GM18861 (cell line): ENCODE results near the gene CTDSPL.

Experiments
- ATAC-seq: cut with Tn5 transposase; IDR thresholded peaks from one replicate; pipeline ENCODE4 v1.9.1; 2021; ENCODE audit not compliant: unreplicated experiment

Gene CTDSPL

DNA sequence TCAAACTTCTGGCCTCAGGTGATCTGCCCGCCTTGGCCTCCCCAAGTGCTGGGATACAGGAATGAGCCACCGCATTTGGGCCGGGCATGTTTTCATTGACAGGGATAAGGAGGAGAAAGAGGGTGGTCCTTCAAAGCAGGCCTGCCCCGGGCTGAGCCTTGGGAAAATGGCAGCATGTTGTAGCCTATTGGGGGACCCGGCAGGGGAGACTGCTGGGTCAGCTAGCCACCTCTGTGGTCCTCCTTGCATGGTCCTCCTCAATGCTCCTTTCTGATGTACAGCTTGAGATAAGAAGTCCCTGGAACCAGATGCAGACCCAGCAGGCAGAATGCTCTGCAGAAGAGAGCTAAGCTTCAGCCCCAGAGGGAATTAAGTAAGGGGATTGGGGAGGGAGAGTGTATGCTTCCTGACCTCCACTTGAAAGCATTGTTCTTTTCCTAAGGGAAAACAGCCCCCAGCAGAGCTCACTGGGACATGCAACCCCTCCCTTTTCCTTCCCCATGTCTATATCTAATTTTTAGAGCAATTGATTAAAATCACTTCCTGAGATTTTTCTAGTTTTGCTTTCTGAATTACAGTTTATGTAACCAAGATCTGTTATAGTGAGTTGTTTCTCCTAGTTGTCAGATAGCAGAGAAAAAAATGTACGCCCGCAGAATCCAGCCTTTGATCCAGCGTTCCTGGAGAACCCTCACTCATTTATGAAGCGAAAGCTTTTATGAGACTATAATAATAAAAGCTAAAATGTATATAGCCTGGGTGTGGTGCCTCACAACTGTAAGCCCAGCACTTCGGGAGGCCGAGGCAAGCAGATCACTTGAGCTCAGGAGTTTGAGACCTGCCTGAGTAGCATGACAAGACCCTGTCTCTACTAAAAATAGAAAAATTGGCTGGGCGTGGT lies 80.2 kb downstream of the CTDSPL start:
- ATAC-seq, result no peak

DNA sequence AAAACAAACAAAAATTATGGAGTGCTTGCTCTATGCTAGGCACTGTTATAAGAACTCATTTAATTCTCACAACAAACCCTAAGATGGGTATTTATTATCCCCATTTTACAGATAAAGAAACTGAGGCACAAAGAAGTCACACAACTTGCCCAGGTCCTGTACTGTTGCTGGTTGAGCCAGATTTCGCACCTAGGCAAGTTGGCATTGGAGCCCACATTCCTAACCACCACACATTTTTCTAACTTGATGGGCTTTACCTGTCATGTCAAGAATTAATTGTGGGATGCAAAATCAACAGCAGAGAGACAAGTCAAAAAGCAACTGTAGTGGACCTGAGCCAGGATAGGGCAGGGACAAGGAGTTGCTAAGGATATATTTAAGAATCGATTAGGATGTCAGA lies 81.0 kb downstream of the CTDSPL start:
- ATAC-seq, result no peak

DNA sequence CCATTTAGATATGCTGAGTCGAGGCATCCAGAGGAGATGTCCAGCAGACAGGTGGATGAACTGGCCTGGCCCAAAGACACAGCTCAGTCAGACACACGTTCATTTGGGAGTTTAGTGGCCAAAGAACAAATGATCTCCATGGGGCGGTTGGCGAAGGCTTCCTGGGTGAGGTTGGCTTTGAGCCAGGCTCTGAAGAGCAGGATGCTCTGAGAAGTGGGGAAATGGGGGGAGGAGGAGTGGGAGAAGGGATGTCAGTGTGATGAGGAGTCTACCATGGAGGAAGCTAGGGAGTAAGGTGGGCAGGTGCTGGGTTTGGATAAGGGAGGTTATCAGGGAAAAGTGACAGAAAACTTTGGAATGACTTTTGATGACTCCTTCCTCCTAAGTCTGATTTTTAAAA lies 81.4 kb downstream of the CTDSPL start:
- no peak for ATAC-seq

DNA sequence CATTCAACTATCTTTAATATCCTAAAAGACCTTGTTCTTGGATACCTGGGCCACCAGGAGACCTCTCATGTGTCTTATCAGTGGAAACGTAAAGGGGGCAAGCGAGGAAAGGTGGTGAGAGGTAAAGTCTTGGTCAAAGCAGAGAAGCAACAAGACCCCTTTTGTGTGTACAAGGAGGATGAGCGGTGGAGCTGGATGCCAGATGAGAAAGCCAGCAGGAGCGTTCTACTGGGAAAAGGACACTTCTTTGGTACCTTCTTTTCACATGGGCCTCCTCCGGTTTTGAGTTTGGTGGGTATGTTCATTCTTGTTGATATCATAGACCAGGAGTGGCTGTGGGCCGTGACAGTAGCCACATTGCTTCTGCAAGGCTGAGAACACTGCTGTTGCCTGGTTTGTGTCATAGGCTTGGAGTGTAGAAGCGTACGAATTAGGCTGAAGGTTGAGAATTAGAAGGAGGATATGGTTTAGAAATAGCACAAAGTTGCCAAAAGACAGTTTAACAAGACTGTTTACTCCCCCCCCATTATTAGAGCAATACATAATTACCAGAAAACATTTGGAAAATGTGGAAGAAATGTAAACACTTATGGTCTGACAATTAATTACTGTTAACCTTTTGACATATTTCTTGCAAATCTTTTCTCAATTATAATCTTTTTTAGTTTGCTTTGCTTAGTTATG lies 82.1 kb downstream of the CTDSPL start:
- ATAC-seq, result no peak

DNA sequence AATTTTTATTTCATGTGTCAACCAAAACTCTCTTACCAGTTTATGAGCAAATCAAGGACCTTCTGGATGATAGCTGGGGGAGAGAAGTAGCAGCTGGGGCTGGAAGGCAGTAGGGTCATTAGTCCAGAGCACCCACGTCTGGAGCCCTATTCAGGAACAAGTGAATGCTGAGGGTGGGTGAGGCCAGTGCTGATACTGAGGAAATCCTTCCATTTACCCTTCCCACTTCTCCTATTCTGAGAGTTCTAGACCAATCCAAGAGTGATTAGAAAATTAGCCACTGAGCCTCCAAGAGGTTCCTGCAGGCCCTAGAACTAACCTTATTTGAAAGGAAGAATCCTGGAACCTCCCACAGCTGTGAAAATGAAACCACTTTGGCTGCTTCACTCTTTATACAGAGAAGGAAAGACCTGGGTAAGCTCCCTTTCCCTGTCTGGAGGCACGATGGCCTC lies 82.7 kb downstream of the CTDSPL start:
- ATAC-seq, result no peak

DNA sequence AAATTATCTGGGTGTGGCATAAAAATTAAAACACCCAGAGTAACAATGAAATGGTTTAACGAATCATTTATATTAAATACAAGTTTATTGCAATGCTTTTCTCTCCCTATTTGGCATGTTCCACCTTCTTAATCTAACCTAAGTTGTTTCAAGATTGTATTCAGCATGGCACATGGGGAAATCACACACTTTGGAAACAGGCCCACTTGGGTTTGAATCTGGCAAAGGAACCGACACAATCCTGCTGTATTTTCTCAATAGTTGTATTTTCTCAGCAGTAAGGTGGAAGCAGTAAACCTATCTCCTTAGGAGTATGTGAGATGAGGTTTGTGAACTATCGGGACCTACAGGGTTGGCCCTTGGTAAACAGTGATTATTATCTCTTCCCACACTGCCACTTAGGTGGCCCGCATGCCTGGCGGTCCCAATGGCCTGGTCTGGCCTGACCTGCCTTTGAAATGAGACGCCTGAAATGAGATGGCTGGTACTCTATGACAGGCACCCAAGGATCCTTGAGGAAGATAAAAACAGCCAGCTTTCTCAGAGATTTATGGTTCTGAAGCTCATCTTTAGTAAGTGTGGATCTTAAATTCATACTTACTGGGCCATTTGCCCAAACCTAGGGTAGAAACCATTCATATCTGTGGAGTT lies 83.6 kb downstream of the CTDSPL start:
- no peak for ATAC-seq

DNA sequence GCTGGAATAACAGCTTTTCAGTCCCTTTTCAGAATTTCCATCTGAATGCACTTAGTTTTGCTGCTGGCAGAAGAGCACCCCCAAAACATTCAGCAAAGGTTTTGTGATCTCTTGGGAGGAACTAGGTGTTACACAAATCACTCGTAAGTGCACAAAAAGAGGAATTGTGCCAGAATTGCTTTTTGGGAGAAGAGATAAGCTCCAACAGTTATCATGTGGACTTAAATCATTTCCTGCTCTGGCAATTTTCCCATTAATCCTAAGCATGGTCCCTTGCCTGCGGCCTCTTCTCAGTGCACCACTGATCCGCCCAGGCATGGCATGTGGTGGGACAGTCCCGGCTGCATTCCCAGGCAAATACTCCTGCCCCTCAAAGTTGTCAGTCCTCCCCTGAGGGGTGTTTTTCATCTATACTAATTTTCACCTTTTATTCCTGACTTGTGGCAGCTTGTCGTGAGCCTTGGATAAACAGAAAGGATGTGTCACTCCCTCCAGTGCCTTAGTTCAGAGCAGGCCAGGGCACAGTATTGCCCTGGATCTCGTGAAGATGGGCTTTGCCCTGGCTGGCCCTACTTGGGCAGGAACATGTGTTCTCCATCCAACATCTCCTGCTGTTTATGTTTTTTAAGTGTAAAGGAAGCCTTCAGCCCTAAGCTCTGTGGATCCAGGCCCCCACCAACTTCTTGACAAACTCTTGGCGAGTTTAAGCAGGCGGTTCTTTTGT lies 84.3 kb downstream of the CTDSPL start:
- ATAC-seq, result no peak

DNA sequence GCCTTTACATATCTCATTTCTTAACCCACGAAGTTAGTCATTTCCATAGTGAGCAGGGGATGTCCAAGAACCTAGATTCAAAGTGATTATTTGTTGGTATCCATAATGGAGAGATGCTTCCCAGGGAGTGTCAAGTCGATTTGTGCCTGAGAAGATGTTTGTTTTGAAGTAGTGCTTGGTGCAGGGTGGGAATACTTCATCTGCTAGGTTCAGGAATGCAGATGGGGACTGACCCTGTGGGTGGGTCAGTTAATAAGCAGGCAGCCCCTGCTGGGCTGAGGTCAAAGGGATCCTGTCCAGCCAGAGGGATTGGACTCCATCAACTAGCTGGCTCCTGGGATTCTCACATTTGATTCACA lies 84.8 kb downstream of the CTDSPL start:
- ATAC-seq, result no peak

DNA sequence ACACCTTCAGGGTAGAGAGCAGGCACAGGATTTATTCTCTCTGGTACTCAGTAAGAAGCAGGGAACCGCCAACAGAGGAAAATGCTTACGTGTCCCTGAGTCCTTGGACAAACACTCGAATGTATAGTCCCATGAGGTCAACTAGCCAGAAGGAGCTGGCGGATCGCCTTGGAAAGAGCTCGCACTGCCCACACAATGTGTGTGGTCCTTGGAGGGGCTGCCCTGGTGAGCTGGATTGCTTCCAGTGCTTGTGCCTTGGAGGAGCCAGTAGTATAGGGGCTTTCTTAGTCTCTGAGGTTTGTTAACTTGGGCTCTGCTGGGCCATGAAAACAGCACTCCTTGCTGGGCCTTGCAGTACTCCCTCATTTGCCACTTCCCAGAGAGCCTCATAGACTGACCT lies 88.2 kb downstream of the CTDSPL start:
- no peak for ATAC-seq

DNA sequence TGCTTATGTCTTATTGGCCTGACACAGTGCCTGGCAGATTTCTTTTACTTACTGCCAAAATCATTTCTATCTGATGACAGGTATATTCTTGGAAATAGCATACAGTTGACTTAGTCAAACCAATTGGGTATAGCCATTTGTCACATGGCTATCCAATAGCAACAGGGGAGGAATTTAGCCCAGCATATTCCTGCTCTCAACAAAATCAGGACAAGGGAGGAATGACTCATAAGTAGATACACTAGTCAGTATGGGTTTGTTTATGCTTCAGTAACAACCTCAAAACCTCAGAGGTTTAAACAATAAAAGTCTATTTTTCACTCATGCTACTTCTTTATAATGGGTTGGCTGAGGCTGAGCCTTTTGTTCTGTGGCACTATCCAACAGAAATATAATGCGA lies 90.9 kb downstream of the CTDSPL start:
- ATAC-seq, result no peak

DNA sequence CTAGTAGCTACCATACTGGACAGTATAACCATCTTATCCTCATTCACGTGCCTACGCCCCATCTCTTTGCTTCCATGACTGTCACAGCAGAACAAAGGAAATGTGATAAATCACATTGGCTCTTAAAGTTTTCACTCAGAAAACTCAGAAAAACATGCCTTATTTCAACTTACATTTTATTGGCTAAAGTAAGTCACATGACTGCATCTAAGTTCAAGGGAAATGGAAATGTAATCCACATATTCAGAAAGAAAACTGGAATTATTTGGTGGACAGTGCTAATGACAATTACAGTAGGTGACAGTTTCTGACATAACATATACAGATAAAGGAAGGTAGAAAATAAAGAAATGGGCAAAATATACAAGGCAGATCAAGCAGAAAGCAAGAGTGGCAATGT lies 91.5 kb downstream of the CTDSPL start:
- ATAC-seq, result no peak

DNA sequence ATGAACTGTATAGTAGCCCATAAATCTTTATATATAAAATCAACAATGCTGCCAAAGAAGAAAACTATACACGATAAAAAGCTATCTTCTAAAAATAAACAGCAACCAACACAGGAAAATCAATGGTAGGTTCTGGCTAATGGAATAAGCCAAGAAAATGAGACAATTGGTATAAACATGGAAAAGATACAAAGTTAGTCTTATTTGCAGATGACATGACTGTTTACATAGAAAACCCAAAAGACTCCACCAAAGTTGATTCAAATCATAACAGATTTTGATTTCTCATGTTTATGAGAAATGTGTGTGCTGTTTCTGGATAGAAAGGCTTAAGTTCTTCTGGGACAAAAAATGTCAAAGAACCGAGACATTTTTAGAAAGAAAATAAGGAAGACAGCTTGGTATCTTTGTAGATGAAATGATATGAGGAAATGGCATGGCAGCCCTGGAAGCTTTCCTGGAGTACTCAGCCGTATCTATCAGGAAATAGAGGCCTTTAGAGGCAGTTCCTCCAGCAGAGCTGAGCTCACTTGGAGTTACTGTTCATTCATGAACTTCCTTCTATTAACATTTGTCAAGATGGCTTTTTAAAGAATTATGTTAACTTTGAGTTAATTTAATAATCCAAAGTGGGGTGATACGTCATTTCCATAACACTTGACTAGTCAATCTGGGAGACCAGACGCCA lies 92.2 kb downstream of the CTDSPL start:
- no peak for ATAC-seq

DNA sequence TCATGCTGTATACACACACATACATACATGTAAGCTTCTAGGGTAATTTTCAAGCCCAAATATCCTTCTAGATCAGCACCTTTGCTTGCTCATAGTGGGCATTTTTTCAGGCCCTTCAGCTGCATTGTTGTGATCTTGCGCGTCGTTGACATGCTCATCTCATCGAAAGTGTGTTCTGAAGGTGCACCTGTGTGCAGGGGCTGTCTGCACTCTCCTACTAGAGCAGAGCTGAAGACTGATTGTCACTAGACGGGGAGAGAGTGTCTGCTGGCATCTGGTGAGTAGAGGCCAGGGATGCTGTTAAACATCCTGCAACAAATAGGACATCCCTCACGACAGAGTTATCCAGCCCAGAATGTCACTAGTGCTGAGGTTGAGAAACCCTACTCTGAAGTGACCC lies 93.2 kb downstream of the CTDSPL start:
- no peak for ATAC-seq

DNA sequence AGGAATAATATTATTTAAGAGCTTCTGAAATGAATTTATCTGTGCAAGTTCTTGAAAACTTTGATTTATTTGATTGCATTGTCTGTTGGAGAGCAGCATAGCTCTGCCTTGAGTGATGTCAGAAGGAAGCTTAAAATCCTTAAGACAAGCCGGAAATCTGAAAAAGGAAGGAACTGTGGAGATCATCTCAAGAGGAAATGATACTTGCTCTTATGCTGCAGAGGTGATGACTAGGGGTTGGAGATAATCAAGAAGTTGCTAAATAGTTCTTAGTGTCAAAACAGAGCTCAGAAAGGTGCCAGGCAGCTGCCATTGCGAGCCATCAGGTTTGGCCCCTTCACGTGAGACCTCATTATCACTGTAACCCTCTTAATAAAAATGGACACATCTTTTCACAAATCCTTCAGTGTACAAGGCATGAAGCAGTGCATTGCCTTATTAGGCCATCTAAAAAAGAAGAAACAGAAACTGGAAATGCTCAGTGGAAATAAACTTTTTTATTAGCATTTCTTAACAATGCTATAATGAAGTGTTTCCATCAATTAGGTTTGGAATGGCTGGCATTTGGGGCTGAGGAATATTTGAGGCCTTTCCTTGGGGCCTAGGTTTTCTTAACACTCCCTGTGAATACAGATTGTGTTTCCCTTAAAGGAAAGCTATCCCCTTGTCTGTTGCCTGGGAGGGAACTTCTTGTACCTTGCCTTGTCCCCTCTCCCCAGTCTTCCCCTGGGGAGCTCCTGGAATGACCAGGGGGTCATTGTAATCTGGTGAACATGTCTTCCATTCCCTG lies 94.4 kb downstream of the CTDSPL start:
- no peak for ATAC-seq

DNA sequence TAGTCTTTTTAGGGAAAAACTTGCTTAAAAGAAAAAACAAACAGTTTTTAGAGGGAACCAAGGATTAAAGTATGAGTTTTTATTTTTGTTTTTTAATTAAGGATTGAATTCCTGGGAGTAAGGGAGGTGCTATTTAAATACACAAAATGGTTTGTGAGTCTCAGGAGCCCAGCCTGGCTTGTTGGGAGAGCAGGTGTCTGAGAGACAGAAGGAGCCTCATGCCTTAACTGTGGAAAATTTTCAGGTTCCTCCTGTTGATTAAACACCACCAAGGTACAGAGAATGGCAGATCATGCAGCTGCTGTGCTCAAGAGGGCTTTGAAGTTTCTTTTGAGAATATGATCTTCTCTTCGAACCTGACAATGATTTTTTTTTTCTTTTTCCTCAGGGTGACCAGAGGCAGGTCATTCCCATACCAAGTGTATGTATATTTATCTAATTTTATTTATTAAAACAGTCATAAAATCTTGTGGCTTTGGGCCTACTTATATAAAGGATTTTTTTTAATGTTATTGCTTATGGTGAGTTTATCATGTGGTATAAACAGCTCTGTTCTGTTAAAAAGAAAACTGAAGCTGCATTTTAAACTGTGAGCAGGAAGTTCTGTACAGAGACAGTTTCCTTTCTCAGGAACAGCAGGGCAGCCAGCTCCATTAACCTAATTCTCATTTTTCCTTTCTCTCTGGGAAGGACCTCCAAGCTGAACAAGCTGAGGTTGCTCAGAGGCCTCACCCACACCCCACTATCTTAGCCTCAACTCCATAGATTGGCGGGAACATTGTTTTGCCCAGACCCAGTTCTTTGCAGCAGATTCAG lies 95.3 kb downstream of the CTDSPL start:
- ATAC-seq, result no peak

DNA sequence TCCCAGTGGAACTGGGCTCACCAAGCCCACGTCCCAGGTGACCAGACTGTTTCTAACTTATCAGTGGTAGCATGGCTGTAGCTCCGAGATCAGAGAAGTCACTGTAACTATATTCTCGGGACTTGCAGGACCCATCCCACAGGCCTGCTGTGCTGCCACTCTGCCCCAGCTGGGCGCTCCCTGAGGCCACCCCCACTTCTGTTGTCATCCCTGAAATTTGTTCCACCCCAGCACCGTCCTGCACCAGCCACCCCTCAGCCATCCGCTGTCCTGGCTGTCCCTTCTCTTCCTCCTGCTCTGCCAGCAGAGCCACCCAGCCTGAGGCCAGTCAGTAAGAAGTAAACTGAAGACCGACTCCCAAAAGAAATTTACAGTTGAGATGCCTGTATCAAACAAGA lies 95.9 kb downstream of the CTDSPL start:
- ATAC-seq, result no peak

DNA sequence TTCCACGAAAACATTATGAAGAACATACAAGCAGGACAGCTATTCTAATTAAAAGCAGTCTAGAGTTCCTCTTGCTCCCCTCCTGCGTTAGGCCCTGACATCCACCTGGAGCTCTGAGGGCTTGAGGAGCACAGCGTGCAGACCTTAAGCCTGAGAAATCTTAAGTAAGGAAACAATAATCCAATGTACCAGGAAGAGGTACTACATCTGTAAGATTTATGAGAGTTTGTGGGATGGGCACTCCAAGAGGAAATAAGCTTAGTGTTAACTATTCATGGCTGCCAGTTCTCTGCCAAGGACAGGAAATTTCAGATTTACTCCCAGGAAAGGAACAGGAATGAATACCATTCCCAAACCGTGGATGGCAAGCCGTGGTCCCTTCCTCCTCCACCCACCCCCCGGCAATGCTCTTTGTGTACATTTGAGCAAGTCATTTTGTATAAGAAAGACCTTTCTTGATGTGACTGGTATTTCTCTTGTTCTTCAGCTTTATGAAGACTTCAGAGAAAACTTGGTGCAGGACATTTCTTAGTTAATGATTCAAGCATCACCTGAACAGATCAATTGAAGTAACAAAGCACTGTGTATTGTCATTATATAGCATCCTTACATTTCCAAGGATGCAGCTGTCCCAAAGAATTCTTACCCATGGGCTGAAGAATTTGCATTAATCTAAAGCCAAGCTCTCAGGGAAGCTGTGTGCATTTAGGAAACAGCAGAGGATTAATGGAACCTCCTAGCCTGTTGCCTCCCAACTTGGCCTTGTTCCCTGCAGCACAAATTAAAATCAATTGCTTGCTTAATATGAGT lies 100.1 kb downstream of the CTDSPL start:
- ATAC-seq, result no peak

DNA sequence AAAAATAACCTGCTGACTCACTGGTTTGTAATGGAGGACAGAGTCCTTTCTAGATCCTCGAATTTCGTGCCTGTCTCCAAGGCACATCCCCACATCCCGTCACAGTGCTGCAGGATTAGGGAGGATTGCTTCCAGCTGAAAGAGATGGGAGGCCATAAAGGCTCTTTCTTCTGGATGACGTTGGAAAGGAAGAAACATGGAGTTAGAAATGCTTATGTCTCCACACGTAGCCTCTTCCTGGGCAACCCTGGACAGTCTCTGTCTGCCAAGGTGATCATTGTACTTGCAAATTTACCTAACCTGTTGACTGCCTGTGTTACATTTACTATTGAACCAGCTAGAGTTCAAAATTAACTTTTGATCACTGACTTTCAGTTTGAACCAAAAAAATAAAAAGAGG lies 101.3 kb downstream of the CTDSPL start:
- no peak for ATAC-seq
